GM19467 (cell line): ENCODE measurements around the gene SF3A2.

Source experiments
- ATAC-seq: cut with Tn5 transposase; IDR thresholded peaks from one replicate; pipeline ENCODE4 v1.9.1; 2021; ENCODE audit warnings: mild to moderate bottlenecking, moderate library complexity; ENCODE audit not compliant: unreplicated experiment

Gene SF3A2

DNA sequence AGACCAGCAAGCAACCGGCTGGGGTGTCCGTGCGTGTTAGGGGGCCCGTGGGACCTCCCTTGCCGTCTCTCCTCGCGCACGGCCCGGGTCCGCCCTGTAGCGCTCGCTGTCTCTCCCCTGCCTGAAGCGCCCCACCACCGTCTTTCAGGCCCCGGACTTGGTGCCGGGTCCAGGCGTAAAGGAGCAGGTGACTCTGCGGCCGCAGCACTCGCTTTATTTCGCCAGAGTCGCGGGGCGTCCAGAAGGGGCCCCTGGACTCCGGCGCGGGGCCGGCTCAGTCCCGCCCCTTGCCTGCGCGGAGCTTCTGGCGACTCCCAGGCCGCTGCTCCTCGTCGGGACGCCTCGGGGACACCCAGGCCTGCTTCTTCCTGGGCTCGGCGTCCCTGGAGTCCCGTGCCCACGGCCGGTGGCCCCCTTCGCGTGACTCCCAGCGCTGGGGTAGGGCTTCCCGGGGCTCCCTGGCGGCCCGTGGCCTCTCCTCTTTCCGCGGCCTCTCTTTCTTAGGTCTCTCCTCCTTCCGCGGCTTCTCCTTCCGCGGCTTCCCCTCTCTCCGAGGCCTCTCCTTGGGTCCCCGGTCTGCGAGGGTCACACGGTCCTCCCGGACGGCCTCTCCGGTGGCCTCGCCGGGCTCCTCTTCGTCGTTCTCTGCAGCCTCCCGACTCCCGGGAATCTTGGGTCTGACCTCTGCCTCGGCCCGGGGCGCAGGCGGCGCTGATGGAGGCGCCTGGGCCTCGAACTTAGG is 15.6 kb downstream of the SF3A2 start:
- ATAC-seq = no peak

DNA sequence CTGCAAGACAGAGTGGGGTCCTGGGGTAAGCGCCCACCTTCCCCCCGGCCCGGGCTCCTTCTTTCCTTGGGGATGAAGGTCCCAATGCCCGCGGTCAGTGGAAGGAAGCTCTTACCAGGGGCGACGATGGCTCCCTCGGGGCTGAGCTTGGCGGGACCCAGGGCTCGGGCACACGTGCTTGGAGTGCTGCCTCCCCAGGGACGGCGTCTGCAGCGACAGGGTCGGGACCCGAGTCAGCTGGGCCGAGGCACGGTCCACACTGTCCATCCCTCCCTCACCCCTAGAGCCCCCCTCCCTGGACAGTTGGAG is 16.1 kb downstream of the SF3A2 start:
- no peak for ATAC-seq

DNA sequence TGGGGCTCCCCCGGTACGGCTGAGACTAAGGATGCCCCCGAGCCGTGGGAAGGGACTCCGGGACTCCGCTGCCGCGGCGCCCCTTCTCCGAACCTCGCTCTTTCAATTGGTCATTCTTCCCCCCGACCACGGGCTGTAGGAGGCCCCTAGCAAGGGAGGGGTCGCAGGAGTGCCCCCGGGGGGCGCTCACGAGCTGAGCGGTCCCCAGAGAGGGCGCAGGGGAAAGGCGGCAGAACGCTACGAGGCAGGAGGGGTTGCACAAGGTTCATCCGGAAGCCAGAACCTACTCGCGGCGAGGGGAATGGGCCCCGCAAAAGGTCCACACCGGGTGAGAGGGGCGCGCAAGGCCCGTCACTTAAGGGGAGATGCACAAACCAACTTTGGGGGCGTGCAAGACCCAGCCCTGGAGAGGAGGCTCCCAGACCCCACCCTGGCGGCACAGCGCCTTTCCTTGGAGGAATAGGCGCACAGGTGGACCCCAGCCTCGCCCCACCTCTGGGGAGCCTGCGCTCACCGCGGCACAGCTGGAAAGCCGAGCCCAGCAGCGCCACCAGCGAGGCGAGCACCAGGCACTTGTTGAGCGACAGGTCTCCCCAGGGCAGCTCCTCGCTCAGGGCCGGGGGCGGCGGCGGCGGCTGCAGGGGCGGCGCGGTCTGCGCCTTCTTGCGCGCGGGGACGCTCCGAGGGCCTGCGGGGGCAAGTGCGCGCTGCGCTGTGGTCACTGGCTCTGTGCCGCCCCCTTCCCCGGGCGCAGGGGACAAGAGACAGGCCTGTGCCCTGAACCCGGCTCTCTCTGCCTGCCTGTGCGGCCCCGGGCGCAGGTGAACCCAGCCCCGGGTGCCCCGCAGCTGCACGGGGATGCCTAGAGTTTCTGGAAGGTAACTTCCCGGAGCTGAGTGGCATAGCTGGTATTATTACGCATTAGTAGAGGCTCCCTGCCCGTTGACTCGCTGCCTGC is 16.8 kb downstream of the SF3A2 start:
- ATAC-seq = no peak

DNA sequence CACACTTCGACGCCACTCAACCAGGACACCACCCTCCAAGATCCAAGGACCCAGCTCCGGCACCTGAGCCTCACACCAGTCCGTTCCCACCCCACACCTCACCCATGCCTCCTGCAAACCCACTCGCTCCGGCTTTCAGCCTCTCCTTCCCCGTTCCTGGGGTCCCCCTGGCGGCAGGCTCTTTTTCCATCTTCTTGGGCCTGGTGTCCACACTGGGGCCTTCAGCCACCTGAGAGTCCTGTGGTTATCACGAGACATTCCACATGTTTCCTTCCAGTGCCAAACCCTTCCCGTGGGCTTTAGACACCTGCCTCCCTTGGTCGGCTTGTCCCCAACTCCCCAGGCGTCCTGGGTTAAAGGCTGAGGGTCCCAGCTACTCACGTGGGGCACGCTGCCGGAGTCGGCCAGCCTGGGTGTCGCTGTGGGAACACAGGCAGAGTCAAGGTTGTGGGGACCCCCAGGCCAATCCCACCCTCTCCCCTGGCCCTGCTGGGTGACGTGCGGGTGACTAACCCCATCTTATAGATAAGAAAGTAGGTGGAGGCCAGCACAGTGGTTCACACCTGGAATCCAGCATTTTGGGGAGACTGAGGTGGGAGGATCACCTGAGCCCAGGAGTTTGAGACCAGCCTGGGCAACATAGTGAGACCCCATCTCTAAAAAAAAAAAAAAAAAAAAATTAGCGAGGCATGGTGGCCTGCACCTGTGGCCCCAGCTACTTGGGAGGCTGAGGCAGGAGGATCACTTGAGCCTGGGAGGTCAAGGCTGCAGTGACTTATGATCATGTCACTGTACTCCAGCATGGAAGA is 17.6 kb downstream of the SF3A2 start:
- ATAC-seq = no peak

DNA sequence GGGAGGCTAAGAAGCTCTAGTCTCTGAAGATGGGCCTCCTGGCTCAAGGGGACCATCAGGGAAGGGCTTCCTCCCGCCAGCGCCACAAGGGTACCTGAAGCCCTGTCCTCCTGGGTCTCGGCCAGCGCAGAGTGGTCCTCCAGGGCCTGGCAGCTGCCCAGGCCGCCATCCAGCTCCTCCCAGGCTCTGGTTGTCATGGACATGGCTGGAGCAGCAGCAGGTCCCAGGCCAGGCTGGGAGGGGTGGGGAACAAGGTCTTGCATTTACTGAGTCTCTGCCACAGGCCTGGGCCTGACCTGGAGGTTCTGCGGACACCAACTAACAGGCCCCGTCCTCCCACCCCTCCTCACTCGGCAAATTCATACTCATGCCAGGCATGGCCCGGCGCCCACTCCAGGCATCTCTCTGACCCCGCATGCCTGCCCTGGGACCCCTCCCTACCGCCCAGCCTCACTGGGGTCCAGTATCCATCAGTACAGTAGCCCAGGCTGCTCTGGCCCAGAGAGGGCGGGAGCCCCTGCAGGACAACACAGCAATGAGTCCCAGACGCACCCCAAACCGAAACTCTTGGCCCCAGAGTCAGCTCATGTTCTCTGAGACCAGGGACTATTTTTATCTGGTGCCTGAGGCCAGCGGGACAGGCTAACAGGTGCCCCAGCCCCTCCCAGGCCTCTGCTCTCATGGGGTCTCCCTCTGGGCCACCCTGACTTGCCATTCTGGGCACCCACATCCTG is 18.7 kb downstream of the SF3A2 start:
- ATAC-seq = no peak

DNA sequence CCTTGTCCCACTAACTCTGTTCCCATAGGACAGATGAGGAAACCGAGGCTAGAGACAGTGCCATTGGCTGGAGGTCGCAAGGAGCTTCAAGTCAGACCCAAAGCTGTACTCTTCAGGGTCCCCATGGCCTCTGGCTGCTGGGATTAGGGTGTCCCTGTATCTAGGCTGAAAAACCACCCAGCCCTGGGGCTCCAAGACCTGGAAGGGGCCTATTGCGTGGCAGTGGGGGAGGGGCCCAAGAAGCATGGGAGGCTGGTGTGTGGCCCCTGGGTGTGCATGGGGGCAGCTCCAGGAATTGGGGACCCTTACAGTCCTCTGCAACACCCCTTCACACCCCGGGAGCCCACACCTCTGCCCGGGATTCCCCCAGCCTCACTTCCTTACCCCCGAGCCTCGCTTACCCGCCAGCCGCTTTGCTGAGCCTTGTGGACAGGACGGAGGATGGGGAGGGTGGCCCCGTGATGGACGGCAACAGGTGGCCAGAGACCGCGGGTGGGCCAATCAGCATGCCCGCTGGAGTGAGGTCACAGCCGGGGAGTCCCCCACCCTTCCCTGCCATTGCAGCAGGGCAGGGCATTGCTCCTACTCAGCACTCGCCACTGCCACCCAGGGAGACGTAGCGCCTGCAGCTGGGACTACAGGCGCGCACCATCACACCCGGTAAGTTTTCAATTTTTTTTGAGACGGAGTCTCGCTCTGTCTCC is 19.5 kb downstream of the SF3A2 start, which contains the start of gene JSRP1:
JSRP1 (minus strand) TSS at position 436 of the 704 bp plus-strand sequence. CDS start 1,103 bp downstream, outside the sequence.
- ATAC-seq = no peak

DNA sequence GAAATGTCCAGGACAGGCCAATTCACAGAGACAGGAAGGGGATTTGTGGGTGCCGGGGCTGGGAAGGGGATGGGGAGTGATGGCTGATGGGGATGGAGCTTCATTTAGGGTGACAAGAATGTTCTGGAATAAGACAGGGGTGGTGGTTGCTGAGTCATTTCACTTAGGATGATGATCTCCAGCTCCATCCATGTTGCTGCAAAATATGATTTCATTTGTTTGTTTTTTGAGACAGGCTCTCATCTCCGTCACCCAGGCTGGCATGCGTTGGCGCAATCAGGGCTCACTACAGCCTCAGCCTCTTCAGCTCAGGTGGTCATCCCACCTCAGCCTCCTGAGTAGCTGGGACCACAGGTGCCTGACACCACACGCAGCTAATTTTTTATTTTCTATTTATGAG is 22.7 kb downstream of the SF3A2 start:
- ATAC-seq = no peak

DNA sequence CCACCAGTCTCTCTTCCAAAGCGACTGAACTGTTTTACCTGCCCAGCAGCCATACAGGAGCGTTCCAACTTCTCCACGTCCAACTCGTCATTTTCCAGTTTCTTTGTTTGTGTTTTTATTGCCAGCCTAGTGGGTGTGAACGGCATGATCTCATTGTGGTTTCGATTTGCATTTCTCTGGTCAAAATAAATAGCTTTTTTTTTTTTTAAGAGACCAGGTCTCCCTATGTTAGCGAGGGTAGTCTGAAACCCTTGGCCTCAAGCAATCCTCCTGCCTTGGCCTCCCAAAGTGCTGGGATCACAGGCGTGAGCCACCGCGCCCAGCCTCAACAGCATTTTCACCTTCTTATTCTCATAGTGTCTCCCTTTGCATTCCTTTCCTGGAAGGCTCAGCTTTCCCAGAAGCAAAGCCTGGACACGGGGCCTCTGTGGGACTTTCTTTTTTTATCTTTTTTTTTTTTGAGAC is 23.7 kb downstream of the SF3A2 start:
- ATAC-seq = no peak

DNA sequence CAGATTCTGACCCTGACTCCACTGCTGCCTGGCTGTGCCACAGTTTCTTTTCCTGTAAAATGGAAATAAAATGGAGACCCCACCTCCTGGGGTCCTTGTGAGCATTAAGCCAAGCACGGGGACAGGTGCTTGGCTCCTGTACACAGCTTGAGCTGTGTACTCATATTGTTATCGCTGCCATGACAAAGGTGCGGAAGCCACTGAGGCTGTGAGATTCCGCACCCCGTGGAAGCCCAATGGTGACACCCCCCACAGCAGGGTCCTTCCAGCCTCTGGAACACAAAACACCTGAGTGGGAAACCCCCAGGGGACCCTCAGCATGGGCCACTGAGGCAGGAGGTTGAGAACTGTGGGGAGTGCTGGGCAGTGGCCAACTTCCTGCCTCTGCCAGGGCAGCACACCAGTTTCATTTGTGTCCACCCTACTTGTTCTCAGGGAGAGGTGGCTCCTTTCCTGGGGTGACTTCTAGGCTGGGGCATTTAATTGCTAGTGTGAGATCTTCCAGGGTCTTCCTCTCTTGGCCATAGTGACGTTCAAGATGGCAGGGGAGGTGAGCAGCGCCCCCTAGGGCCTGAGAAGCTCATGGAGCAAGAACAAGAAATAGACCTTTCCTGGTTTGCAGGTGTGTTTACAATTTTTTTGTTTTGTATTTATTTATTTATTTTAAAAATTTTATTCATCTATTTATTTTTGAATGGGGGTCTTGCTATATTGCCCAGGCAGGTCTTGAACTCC is 25.0 kb downstream of the SF3A2 start:
- no peak for ATAC-seq

DNA sequence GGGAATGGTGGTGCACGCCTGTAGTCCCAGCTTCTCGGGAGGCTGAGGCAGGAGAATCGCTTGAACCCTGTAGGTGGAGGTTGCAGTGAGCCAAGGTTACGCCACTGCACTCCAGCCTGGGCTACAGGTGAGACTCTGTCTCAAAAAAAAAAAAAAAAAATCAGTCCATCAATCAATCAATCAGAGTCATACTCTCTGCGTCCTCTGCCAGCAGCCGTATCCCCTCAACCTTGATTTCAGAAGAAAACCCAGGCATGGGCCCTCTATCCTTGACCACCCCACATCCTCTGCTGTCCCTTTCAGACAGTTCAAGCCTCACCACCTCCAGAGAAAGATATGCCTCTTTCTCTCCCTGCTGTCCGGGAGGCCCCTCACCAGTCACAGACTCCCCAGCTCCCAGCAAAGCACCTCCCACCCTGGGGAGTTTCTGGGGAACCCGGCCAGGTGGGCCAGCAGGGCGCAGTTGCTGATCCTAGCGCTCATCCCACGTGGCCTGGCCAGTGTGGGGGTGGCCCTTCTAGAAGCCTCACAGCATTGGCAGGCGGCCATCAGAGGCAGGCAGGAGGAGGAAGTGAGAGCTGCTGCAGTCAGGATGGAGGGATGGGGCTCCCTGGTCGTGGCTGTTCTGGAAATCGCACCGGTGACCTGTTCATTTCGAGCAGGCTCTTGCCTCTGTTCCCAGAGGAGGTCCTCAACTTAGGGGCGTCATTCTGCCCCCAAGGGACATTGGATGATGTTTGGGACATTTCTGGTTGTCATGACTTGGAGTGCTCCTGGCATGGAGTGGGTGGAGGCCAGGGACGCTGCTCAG is 29.8 kb downstream of the SF3A2 start:
- no peak for ATAC-seq

DNA sequence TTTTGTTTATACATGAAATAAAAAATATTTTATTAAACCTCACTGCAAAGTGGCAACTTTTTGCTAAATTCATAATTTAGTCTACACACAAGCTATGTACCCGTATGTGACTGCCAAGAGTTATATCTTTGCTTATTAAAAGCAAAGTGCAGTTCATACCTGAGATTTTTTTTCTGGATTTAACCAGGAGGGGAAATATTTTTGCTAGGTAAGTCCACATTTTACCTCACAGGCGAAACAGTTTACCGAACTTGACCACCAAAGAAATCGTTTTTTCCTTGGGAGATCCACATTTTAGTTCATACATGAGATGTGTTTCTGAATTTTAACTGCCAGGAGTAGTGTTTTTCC is 31.8 kb downstream of the SF3A2 start:
- ATAC-seq = no peak

DNA sequence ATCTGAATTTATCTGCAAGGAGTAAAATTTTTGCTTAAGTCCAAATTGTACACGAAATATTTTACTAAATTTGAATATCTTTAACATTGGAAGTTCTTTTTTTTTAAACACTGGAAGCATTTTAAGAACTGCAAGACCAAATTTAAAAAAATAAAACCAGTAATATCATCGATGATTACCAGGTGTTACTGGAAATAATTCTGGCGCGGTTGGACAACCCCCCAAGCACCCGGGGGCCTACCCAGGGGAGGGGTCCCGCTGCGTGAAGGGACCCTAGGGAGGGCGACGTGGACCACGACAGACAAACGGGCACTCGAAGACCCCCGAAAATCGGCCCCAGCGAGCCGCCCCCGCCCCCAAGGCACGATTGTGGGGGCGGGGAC is 32.2 kb downstream of the SF3A2 start:
- ATAC-seq = no peak

DNA sequence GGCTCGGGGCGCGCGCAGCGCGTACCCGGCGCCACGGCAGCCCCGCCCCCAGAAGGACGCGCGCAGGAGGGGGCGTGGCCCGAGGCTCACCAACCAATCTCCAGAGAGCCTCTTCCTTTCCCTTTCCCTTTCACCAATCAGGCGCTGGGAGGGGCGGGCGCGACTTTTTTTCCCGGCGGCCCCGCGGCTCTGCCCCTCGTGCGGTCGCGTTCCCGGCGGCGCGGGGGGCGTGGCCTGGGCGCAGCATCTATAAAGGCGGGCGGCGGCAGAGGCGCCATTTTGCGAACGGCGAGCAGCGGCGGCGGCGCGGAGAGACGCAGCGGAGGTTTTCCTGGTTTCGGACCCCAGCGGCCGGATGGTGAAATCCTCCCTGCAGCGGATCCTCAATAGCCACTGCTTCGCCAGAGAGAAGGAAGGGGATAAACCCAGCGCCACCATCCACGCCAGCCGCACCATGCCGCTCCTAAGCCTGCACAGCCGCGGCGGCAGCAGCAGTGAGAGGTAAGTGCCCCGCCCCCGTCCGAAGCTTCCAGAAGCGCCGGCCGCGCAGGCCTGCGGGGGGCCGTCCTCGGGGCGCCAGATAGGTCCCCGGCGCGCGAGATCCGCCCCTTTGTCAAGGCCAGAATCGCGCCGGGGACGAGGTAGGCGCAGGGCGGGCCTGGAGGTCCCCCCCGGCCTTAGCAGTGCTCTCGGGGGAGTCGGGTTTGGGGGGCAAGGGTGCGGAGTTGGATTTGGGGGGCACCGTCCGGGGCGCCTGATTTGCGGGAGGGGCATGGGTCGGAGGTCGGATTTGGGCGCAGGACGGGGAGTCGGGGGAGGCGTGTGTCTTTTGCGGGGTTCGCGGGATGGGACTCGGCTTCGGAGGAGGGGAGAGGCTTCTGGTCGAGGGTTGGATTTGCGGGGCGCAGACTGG is 32.9 kb downstream of the SF3A2 start:
- peak; percentile 46 for ATAC-seq

DNA sequence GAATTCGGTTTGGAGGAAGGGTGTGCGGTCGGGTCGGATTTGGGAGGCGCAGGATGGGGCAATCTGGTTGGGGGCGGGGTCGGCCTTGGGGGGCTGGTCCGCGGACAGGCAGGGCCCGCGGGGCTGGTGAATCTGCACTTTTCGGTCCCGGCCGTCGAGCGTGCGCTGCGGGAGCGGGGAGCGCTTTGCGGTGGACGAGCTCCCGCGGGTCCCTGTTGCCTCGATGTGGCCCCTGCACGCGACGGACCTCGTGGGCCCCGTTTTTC is 33.5 kb downstream of the SF3A2 start:
- ATAC-seq = no peak

DNA sequence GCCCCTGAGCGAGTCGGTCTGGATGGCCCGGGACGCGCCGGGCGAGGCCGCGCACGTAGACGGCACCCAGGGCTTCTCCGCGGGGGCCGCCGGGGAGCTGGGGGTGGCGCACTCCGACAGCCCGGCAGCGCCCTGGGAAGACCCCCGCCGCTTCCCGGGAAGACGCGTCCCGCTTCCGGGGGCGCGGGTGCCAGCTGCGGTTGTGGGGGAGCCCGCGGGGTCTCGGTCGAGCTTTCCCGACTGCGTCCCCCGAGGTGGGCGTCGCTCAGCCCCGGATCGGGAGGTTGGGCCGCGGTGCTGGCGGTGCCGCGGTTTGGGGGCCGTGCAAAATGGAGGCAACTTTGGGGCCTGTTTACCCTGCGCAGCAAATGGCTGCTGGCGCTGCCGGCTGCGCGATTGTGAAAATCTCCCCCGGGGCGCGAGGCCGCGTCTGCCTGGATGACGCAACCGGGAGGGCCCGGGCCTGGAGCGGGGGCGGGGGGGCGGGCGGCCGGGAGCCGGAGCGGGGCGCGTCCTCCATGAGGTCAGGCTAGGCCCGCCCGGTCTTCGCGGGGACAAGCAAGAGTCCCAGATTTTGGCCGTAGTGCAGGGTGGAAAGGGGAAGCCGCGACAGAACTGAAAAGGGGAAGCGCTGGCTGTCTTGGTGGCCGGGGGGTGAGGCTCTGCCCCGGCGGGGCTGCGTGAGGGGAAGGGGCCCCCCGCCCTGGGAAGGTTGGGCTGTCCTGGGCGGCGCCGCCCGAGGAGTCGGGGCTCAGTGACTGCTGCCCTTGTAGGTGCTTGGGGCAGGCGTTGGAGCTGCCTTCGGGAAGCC is 34.0 kb downstream of the SF3A2 start:
- ATAC-seq = no peak

DNA sequence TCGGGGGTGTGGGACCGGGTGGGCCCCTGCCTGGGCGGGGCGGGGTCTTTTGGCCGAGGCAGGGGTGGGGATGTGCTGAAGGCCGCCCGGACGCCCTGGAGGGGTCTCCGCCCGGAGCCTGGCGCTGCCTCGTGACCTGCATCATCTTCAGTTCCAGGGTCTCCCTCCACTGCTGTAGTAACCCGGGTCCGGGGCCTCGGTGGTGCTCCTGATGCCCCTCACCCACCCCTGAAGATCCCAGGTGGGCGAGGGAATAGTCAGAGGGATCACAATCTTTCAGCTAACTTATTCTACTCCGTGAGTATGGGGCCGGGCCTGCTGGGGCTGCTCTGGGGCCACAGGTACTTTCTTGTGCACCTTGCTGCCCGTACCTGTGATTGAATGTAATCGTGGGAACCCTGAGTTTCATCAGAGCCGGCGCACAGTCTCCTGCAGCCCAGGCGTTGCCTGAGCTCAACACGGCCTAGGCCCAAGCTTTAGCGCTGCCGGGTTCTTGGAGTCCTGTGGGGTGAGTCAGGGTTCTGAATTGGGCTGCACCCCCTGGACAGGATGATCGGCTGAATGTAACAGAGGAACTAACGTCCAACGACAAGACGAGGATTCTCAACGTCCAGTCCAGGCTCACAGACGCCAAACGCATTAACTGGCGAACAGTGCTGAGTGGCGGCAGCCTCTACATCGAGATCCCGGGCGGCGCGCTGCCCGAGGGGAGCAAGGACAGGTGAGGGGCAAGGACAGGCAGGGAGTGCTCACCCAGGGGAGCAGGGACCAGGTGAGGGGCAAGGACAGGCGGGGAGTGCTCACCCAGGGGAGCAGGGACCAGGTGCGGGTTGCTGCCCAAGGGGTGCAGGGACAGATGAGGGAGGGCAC is 34.8 kb downstream of the SF3A2 start:
- no peak for ATAC-seq
